Stimulated activated CD4-positive, alpha-beta T cell treated with anti-CD3 and anti-CD28 coated beads, TNF-alpha, amount 100 ng/mL, for 24 hours (primary cell): ENCODE data around the gene RAB13.

Experiments
- DNase-seq, 3 experiments: peaks; one replicate each; pipeline ENCODE4 v3.0.0-alpha.2; 2020; ENCODE audit warnings: low read depth in 3 of 3

Gene RAB13

DNA sequence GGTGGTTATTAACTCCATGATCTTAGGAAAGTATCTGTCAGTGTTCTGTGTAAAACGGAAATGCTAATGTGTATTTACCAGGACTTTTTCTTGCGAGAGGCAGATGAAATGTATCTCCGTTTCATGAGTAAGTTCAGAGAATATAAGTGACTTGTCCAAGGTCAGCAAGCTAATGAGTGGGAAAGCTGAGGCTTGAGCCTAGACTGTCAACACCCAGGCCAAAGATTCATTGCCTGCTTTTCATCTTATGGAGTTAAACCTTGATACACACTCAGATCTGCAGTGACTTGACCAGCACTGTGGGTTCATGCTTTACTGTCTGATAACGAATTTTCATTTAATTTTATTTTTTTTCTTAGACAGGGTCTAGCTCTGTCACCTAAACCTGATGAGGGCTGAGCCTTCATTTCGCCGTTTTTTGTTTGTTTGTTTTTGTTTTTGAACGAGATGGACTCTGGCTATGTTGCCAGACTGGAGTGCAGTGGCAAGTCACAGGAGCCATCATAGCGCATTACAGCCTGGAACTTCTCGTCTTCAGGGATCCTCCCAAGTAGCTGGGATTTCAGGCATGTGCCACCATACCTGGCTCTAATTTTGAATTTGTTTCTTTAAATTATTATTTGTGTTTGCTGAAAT lies 7.7 kb downstream of the RAB13 start:
- no peak for DNase-seq

GRCh38 chr1:153977250-153978240 lies 8.6 kb downstream of the RAB13 start, which contains the start of gene JTB:
JTB (minus strand) TSS chr1:153977674; CDS start chr1:153977252, 422 bp downstream.
- peak; percentile 74 to 86 (median 80) for DNase-seq

DNA sequence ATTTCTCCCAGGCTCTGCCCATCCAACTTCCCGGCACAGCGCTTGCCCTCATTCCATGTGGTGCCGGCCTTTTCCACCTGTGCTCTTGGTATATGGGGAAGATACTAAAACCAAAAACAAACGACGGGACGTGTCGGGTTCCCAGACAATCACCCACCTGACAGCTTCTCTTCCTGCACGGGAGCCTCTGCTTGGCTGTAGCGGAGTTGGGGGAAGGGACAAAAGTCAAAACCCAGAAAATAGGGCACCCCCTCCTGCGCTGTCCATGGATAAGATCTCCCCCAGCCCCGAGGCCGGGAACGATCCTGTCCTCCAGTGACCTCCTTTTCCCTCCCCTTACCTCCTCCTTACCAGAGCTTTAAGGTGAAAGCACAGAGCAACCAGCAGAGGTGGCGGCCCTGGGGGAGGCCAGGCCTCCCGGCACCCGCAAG lies 9.3 kb downstream of the RAB13 start:
- DNase-seq: no peak

DNA sequence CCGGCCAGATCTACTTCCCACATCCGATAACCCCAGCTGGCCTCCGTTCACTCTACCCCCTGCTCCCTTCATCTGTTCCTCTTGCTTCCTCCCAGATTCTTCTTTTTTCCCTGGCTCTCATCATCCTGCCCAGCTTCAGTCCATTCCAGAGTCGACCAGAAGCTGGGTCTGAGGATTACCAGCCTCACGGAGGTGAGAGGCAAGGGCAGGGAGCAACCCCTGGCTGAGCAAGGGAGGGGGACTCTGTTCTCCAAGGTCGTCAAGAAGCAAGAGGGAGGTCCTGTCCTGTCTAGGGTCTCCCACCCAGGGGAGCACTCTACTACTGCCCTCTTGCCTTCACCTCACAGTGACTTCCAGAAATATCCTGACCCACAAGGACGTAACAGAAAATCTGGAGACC lies 12.6 kb downstream of the RAB13 start:
- no peak for DNase-seq

DNA sequence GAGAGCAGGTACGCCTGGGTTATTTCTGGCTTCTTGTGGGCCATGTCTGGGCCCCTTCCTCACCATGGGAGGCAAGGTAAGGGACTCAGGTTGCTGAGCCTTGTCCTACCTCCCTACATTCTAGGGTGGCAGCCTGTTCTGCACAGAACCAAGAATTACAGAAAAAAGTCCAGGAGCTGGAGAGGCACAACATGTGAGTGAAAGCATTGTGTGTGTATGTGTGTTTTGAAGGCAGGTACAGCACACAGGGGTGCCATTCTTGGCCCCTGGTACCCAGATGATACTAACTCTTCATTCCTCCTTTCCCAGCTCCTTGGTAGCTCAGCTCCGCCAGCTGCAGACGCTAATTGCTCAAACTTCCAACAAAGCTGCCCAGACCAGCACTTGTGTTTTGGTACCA lies 13.1 kb downstream of the RAB13 start:
- no peak for DNase-seq

DNA sequence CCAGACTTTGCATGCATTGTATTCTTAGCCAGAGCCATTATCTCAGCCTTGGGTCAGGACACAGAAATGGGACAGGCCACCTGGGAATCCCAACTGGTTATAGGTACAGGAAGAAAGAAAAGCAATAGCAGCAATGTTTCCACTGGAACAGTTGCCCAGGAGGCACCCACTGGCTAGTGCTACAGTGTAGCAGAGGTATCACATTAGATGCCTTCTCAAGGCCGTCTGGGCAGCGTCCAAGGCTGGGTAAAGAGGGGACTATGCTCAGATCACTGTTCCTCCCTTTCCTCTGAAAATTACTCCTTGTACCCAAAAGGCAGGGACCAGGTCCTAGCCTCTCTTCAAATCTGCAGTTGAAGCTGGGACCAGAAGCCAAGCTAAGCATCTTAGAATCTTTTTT lies 15.8 kb downstream of the RAB13 start:
- no peak for DNase-seq

DNA sequence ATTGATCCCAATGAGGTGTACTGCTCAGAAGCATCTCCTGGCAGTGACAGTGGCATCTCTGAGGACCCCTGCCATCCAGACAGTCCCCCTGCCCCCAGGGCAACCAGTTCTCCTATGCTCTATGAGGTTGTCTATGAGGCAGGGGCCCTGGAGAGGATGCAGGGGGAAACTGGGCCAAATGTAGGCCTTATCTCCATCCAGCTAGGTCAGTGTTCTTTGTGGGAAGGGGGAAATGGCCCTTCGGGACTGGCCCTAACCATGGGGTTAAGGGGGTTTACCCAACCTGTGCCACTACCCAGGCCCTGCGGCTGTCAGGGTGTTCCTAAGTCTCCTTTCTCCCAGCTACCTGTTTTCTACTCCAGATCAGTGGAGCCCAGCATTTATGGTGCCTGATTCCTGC lies 17.2 kb downstream of the RAB13 start:
- DNase-seq: no peak

- no peak for DNase-seq
These were observed 17.7 kb downstream of the RAB13 start for GRCh38 chr1:153968408-153968807.

DNA sequence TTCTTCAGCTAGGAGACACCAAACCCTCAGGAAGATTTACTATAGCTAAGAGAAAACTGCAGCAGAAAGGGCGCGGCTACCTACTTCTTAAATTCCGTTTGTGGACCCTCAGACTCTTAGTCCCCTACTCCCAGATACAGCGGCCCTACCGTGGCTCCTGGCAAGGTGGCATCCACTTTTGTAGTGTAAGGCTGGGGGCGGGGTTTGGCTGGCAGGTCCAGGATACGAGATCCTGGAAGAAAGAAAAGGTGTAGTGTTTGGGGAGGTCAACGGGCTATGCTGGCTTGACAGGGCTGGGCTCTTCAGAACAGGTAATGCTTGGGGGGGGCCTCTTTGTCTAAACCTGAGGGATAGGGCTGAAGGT lies 18.2 kb downstream of the RAB13 start:
- no peak for DNase-seq

DNA sequence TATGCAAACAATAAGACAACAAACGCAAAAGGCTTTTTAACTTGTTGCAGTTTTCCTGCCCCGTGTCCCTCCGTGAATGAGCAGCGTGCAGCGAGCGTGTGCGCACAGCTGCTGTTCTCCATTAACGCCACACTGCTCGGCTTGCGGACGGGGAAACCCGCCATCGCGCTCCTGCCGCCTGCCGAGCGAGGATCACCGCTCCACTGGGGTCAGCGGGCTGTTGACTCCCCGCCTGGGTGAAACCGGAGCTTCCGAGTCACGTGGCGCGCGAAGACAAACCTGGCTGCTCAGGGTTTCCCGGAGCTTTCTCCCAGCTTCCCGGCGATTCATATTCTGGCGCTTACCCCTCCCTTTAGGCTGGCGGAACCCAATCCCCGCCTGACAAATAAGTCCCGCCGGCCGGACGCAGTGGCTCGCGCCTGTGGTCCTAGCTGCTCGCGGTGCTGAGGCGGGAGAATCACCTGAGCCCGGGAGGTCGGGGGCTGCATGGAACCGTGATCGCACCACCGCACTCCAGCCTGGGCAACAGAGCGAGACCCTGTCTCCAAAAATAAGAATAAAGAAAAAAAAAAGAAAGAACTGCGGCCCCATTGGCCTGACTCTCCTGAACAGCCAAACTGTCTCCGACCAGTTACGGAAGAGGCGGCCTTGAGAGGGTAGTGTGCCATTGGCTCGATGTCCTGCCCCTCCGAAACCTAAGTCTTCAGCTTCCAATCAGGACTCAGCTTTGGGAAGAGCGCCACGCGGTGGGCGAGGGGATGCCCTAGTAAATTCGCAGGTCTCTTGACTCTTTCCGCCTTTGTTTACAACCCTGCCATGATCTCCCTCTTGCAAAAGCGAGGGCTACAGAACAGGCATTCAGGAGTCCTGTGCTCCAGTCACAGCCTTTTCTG lies 18.8 kb downstream of the RAB13 start, which contains the start of gene CREB3L4:
CREB3L4 (plus strand) TSS at position 796 of the 893 bp plus-strand sequence. CDS start 624 bp downstream, outside the sequence.
- peak; percentile 60 to 83 (median 75) for DNase-seq

- peak in 1 of 3 experiments; percentile 14 for DNase-seq
These were observed 22.2 kb downstream of the RAB13 start for GRCh38 chr1:153963850-153964331.

- peak; percentile 90 to 97 (median 94) for DNase-seq
These were observed 22.9 kb downstream of the RAB13 start, which contains the start of gene SLC39A1 for GRCh38 chr1:153963030-153963849. SLC39A1 (minus strand) TSS chr1:153963537; CDS start chr1:153962715, 822 bp downstream.

- no peak for DNase-seq
These were observed 23.8 kb downstream of the RAB13 start for GRCh38 chr1:153962088-153963029.

DNA sequence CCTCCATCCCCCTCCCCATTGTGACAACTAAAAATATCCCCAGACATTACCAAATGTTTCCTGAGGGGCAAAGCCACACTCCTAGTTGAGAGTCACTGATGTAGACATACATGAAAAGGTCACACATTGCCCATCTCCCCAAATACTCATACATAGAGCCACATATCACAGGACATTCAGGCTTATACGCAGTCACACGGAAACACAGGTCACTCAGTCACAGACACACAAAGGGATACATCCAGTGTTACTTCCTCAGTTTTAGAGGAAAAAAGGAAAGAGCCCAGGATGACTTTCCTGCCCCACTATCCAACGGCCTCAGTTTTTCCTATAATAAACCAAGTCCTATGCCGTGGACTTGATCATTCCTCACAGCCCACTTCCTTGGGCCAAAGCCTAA lies 24.7 kb downstream of the RAB13 start:
- no peak for DNase-seq

DNA sequence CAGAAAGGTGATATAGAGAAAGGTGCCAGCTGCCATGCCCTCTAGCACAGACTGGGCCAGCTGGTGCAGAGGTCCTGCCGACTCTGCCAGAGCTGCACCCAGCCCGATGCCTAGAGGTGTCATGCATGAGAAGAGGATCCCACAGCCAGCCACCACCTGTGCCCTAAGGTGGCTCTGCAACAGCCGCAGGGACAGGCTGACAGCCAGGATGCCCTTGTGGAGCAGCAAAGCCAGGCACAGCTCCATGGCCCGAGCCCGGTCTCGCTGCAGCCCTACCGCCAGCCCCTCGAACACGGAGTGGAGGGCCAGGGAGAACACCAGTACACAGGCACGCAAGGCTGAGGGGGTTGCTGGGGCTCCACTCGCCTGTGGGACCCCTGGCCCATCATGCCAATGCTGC lies 25.9 kb downstream of the RAB13 start:
- no peak for DNase-seq

GRCh38 chr1:153959454-153959853 lies 26.7 kb downstream of the RAB13 start:
- no peak for DNase-seq

DNA sequence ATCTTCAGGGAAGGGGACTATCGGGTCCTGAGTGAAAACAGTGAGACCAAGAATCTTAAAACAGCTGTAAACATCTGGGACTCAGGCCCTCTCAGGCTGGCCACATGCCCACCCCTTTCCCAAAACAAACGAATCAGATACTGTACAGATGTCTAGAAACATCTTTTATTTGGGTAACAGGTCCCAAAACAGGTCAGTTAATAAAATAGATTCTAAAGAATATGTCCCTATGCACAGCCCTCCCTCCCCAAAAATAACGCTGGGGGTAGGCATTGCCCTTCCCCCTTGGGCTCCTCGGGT lies 27.2 kb downstream of the RAB13 start:
- no peak for DNase-seq

DNA sequence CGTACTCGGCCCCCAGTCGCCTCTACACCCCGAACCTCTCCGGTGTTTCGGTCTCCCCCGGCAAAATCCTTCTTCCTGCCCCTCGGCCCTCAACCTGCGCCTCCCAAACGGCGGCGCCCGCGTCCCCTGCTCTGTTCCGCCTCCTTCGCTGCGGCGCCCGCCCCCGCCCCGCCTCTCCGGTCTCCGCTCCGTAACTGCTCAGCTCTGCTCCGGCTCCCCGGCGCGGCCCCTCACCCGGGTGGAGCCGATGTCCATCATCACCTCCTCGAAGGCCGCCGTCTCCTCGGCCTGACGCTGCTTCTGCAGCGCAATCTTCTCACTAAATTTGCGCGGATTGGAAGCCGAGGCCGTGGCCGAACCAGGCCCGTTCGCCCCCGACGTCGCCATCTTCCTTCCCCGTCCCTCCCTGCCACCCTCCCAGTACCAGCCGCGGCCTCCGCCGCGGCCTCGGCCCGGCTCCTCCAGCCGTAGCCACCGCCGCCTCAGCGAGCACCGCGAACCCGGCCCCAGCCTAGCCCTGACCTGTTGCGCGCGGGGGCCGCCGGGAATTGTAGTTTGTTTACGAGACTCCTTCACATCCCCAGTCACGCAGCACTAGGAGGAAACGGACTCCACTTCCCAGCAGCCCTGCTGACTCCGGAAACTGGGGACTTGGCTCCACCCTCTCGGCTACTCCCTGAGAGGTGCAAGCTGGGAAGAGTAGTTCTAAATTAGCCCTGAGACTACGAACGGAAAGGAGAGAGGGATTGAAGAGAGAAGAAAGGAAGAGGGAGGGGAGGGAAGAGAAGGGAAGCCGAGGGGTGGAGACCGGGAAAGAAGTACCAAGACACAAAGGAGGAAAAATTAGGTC lies 27.8 kb downstream of the RAB13 start, which contains the start of gene CRTC2:
CRTC2 (minus strand) TSS at position 502 of the 850 bp plus-strand sequence; CDS start at position 387, 115 bp downstream.
- peak; percentile 94 to 97 (median 97) for DNase-seq
